ENCODE results near the gene CTXND1. TPM values are rescaled to one million over a fixed set of nuclear protein-coding genes. Genes with fewer than 3 reads are reported as not detected.
A peak's percentile ranks its signal among the peaks of the same experiment; 100 is the strongest.

Gene CTXND1
- total RNA-seq, 1 experiment from 2014 or later, result not detected

- no peak for DNase-seq (ENCODE audit: low spot score)
Measured at GRCh38 chr15:80183306-80183705, 68.7 kb downstream of the CTXND1 start.

GRCh38 chr15:80182611-80183261 is 69.3 kb downstream of the CTXND1 start:
- DNase-seq (ENCODE audit: low spot score), result no peak

- no peak for DNase-seq (ENCODE audit: low spot score)
Measured at GRCh38 chr15:80180986-80181385, 71.0 kb downstream of the CTXND1 start.

- DNase-seq (ENCODE audit: low spot score), result no peak
Measured at GRCh38 chr15:80180468-80180867, 71.5 kb downstream of the CTXND1 start.

GRCh38 chr15:80179935-80180334 is 72.1 kb downstream of the CTXND1 start:
- DNase-seq (ENCODE audit: low spot score), result no peak

GRCh38 chr15:80179025-80179759 is 72.8 kb downstream of the CTXND1 start:
- DNase-seq (ENCODE audit: low spot score), result peak; percentile 6

GRCh38 chr15:80177156-80177555 is 74.9 kb downstream of the CTXND1 start:
- DNase-seq (ENCODE audit: low spot score), result no peak

- no peak for DNase-seq (ENCODE audit: low spot score)
Measured at GRCh38 chr15:80176443-80176842, 75.6 kb downstream of the CTXND1 start.

- DNase-seq (ENCODE audit: low spot score), result no peak
Measured at GRCh38 chr15:80175436-80175835, 76.6 kb downstream of the CTXND1 start.

GRCh38 chr15:80174017-80174746 is 77.8 kb downstream of the CTXND1 start:
- DNase-seq (ENCODE audit: low spot score), result no peak

GRCh38 chr15:80173022-80173759 is 78.8 kb downstream of the CTXND1 start:
- DNase-seq (ENCODE audit: low spot score), result peak; percentile 88

GRCh38 chr15:80172401-80172800 is 79.6 kb downstream of the CTXND1 start:
- DNase-seq (ENCODE audit: low spot score), result no peak

GRCh38 chr15:80171787-80172186 is 80.2 kb downstream of the CTXND1 start:
- no peak for DNase-seq (ENCODE audit: low spot score)

- no peak for DNase-seq (ENCODE audit: low spot score)
Measured at GRCh38 chr15:80170596-80170995, 81.4 kb downstream of the CTXND1 start.

- no peak for DNase-seq (ENCODE audit: low spot score)
Measured at GRCh38 chr15:80169768-80170357, 82.2 kb downstream of the CTXND1 start.

- no peak for DNase-seq (ENCODE audit: low spot score)
Measured at GRCh38 chr15:80168421-80168820, 83.6 kb downstream of the CTXND1 start.

GRCh38 chr15:80167936-80168335 is 84.1 kb downstream of the CTXND1 start:
- DNase-seq (ENCODE audit: low spot score), result no peak

GRCh38 chr15:80163897-80164296 is 88.1 kb downstream of the CTXND1 start:
- DNase-seq (ENCODE audit: low spot score), result no peak

- DNase-seq (ENCODE audit: low spot score), result no peak
Measured at GRCh38 chr15:80163217-80163616, 88.8 kb downstream of the CTXND1 start.

- DNase-seq (ENCODE audit: low spot score), result no peak
Measured at GRCh38 chr15:80162059-80162554, 89.9 kb downstream of the CTXND1 start.

- no peak for DNase-seq (ENCODE audit: low spot score)
Measured at GRCh38 chr15:80161468-80162016, 90.5 kb downstream of the CTXND1 start.
